ENCODE results near the gene ATXN3L.
A peak's percentile ranks its signal among the peaks of the same experiment; 100 is the strongest.

Gene ATXN3L
- 0 reads per million in 17 experiments for total RNA-seq

DNA sequence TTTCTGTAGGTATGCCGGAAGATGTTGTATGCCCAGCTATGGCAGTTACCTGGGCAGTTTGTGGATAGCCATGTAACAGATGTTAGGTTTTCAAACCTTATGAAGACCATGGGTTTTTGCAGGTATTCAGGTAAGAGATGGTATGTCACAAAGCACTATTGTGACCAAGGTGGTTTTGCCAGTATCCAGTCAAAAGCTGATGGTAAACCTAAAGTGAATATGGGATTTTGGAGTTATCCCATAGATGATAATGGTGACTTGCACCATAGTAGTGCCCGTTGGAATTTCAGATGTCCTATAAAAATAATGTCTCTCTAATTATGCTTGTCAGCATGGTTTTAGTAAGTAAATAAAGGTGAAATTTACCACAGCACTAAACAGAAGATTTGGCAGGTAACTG lies at the start of gene ATXN3L:
ATXN3L (minus strand) TSS at position 101 of the 400 bp plus-strand sequence. CDS start 119 bp downstream, outside the sequence.
- DNase-seq = no peak

- DNase-seq = no peak
Measured at GRCh38 chrX:13369256-13370030, 49.6 kb upstream of the ATXN3L start.

DNA sequence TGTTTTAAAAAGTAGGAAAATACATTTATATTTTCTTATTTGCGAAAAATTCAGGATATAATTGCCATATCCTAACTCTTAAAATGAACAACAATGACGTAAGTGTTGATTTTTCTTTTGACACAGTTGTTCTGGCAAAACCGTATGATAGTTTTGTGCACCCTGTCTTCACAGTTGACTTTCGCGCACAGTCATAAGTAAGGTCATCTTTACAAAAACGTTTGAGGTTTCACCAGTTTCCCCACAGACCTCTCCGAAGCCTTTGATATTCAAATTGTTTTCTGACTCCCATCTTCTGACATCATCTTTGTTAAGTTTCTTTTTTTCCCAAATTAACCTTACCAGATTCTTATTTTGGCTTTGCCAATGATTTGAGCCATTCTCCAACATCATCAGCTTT lies 48.1 kb upstream of the ATXN3L start:
- DNase-seq = no peak

GRCh38 chrX:13366698-13367097 lies 46.8 kb upstream of the ATXN3L start:
- no peak for DNase-seq

- DNase-seq = no peak
Measured at GRCh38 chrX:13365161-13365560, 45.3 kb upstream of the ATXN3L start.

DNA sequence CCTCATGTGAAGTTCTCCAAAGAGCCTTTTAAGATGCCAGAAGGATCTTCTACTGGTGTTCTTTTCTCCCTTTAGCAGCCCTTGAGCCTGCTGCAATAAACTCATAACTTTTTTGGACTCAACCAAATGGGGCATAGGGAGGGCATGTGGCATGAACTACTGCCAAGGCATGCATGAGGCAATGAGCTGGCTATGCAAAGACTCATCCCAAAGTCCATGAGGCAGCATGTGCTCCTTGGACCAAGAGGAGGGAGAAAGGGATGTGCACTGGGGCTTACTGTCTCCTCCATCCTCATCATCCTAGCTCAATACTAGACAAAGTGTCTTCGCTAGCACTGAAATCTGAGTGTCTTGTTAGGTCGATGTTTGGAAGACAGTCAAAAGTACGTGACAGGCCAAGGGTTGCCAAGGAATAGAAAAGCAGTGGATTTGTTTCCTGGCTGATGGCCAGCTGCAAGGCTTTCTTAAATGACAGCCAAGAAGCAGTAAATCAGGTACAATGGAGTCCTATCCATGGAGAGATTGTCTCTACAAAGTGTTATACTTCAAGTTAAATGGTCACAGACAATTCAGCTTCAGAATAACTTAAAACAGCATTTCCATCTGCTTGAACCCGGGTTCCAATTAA lies 44.5 kb upstream of the ATXN3L start:
- no peak for DNase-seq

- DNase-seq = no peak
Measured at GRCh38 chrX:13360146-13360545, 40.3 kb upstream of the ATXN3L start.

DNA sequence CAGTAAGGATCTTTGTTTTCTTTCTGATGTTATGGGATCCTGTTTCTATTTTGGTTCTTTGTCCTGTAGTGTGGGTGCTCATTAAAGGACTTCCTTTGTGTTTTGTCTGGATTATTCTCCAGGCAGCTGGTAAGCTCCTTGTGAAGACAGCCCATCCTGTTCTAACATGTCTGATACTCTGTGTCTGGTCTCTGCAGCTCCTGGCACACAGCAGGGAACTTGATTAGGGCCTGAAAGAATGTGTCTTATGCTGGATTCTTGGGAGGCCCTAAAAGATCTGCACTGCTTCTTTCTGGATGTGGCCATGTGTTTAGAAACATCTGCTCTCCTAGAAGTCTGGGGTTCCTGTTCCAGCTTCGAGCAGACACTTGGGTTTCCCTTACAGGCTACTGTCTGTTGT lies 38.1 kb upstream of the ATXN3L start:
- peak in 1 of 4 experiments; percentile 10 for DNase-seq

GRCh38 chrX:13346646-13347045 lies 26.8 kb upstream of the ATXN3L start:
- no peak for DNase-seq

- DNase-seq = peak in 2 of 4 experiments; percentile 13 to 15
Measured at GRCh38 chrX:13345438-13345837, 25.6 kb upstream of the ATXN3L start.

- peak; percentile 4 to 50 (median 32) for DNase-seq
Measured at GRCh38 chrX:13345037-13345436, 25.2 kb upstream of the ATXN3L start.

- DNase-seq = no peak
Measured at GRCh38 chrX:13341491-13342101, 21.7 kb upstream of the ATXN3L start.

GRCh38 chrX:13340182-13340791 lies 20.4 kb upstream of the ATXN3L start:
- no peak for DNase-seq

- DNase-seq = no peak
Measured at GRCh38 chrX:13339607-13340006, 19.8 kb upstream of the ATXN3L start.

DNA sequence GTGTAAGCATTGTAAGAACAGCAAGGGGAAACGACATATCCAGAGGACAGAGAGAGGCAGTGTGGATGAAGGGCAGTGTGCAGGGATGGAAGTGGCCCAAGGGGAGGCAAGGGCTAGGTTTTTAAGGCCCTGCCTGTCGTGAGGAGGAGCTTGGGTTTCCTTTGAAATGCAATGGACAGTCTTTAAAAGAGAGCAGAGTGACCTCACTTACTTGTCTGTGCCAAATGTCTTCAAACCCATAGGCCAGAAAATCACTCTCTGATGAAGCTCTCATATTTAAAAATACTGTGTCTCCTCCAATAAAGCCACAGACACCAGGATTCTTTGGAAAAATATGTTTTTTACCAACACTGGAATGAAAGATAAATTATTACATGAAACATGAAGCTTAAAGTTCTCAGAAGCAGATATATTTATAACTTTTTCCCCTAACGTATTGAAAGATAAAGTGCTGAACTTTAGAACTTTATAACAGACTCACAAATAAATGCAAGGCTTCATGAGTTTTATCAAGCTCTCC lies 19.2 kb upstream of the ATXN3L start:
- no peak for DNase-seq

GRCh38 chrX:13334491-13334890 lies 14.6 kb upstream of the ATXN3L start:
- DNase-seq = no peak

- no peak for DNase-seq
Measured at GRCh38 chrX:13330446-13330845, 10.6 kb upstream of the ATXN3L start.

DNA sequence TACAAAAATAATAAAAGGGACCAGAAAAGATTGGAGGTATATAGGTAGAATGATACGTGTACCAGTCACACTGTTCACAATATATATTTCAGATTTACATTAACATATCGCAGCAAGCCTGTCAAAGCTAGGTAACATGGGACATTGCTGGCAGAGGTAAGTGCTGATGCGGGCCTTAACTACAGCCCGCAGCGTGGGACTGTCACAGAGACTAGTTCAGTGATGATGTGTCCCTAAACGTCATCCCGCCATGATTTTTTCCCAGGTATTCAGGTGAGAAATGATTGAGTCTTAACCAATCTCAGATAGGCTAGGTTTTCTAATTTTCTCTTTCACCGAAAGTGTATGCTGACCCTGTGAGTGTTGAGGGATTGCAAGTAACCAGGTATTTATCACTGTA lies 7.8 kb upstream of the ATXN3L start:
- no peak for DNase-seq

GRCh38 chrX:13323241-13323640 lies 3.4 kb upstream of the ATXN3L start:
- DNase-seq = no peak

GRCh38 chrX:13317366-13317765 lies 2.5 kb downstream of the ATXN3L start:
- no peak for DNase-seq

DNA sequence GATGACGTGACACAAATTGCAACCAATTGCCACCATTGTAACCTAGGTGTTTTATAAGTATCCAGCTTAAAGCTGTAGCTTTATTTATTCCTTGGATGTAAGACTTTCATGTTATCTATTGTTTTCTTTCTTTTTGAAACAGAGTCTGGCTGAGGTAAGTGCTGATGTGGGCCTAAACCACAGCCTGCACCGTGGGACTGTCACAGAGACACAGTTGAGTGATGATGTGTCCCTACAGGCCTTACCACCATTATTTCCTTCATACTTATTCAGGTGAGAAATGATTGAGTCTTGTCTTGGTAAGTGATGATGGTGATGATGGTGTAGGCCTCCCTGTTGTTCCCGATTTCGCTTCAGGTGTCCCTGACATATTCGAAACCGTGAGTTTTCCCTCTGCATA lies 8.3 kb downstream of the ATXN3L start:
- no peak for DNase-seq

- no peak for DNase-seq
Measured at GRCh38 chrX:13309631-13310030, 10.2 kb downstream of the ATXN3L start.

DNA sequence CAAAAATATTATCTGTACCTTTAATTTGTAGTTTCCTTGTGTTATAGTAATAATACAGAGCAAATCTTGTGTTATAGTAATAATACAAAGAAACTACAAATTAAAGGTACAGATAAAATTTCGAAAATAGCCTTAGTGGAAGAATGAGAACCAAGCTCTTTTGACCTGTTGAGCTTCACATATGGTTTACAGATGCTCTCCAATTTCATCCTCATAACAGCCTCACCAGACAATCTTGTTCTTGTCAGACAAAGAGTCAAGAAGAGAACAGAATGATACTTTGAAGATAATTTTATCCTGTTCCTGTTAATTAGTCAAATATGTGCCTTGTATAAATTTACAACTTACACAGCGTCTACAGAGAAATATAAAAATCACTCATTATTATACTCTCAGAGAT lies 12.8 kb downstream of the ATXN3L start:
- no peak for DNase-seq

All from suppressor macrophage (primary cell).